ENCODE results near the gene TPSG1.

DNA sequence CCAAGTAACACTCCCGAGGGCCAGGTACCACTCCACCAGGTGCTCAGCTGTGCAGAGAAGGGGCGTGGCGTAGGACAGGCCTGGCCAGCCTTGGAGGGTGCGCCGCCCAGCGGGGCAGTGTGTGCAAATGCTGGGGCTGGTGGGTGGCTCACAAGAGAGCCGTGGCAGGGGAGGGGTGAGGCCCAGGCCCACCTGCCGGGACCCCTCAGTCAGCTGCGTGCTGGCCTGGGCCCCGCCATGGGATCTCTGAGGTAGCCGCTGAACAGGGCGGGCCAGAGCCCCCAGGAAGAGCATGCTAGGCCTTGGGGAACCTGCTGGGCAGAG lies 8.8 kb downstream of the TPSG1 start:
- TF ChIP-seq POLR2A (IDR thresholded peaks at IDR 0.05) (no peak), POLR2AphosphoS5 (IDR thresholded peaks at IDR 0.05) (no peak)
- TF ChIP-seq, protein P1, sequence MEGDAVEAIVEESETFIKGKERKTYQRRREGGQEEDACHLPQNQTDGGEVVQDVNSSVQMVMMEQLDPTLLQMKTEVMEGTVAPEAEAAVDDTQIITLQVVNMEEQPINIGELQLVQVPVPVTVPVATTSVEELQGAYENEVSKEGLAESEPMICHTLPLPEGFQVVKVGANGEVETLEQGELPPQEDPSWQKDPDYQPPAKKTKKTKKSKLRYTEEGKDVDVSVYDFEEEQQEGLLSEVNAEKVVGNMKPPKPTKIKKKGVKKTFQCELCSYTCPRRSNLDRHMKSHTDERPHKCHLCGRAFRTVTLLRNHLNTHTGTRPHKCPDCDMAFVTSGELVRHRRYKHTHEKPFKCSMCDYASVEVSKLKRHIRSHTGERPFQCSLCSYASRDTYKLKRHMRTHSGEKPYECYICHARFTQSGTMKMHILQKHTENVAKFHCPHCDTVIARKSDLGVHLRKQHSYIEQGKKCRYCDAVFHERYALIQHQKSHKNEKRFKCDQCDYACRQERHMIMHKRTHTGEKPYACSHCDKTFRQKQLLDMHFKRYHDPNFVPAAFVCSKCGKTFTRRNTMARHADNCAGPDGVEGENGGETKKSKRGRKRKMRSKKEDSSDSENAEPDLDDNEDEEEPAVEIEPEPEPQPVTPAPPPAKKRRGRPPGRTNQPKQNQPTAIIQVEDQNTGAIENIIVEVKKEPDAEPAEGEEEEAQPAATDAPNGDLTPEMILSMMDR (IDR thresholded peaks at IDR 0.05 in 8 of 11, conservative IDR thresholded peaks at IDR 0.05 in 3 of 11) = no peak
